K562 (cell line): ENCODE measurements around the gene LPAR5. TPM values are rescaled to one million over a fixed set of nuclear protein-coding genes. Genes with fewer than 3 reads are reported as not detected.

Source experiments
- ARID1B ChIP-seq: fragments of 450-650 bp; IDR thresholded peaks from 2 replicates; pipeline ENCODE4 v1.6.1; 2016; ENCODE audit warnings: antibody characterized with exemption, mild to moderate bottlenecking, inconsistent platforms
- BRD4 ChIP-seq: fragments of 200-600 bp; sonication (generic); IDR thresholded peaks from 2 replicates; pipeline ENCODE4 v1.6.1; 2017; ENCODE audit warnings: inconsistent platforms
- ETV5 ChIP-seq: sonication (generic); formaldehyde crosslinking; IDR thresholded peaks from 2 replicates; pipeline ENCODE4 v1.4.0; 2020; ENCODE audit warnings: low read depth, mild to moderate bottlenecking, missing genetic modification reagents
- FOXM1 ChIP-seq, 2 experiments: fragments of 450-650 bp in 1 of 2; sonication (generic) in 1 of 2; formaldehyde crosslinking in 1 of 2; IDR thresholded peaks; 2 replicates each; pipeline versions ENCODE4 v1.6.1 to v1.9.0; 2017 to 2022; ENCODE audit warnings: low read depth in 2 of 2, mild to moderate bottlenecking in 2 of 2, missing genetic modification reagents in 1 of 2, moderate library complexity in 1 of 2
- GABPB1 ChIP-seq: sonication (generic); formaldehyde crosslinking; IDR thresholded peaks from 2 replicates; pipeline ENCODE4 v1.8.0; 2022; ENCODE audit warnings: mild to moderate bottlenecking, missing genetic modification reagents
- GMEB1 ChIP-seq: fragments of 250-450 bp; sonication (Bioruptor Pico); IDR thresholded peaks from 2 replicates; pipeline ENCODE4 v1.4.0; 2020; ENCODE audit warnings: mild to moderate bottlenecking
- LEF1 ChIP-seq: fragments of 450-650 bp; IDR thresholded peaks from 2 replicates; pipeline ENCODE4 v1.6.1; 2016; ENCODE audit warnings: mild to moderate bottlenecking
- TBL1XR1 ChIP-seq, 2 experiments: IDR thresholded peaks; 2 replicates each; pipeline ENCODE4 v1.6.1; 2012; ENCODE audit warnings: improper control_type of control experiment in 2 of 2, low read length in 2 of 2, mild to moderate bottlenecking in 1 of 2
- ZMIZ1 ChIP-seq, 2 experiments: fragments of 150-350 bp in 1 of 2; IDR thresholded peaks; 2 replicates each; pipeline ENCODE4 v1.6.1; 2012 to 2016; ENCODE audit warnings: low read depth in 2 of 2, low read length in 2 of 2, mild to moderate bottlenecking in 1 of 2, moderate library complexity in 1 of 2
- ZNF592 ChIP-seq: fragments of 450-650 bp; IDR thresholded peaks from 2 replicates; pipeline ENCODE4 v1.6.1; 2017; ENCODE audit warnings: antibody characterized with exemption, mild to moderate bottlenecking
- ZNF699 ChIP-seq: fragments of 250-450 bp; sonication (Bioruptor Pico); IDR thresholded peaks from 2 replicates; pipeline ENCODE4 v1.8.0; 2021; ENCODE audit warnings: mild to moderate bottlenecking, moderate library complexity; ENCODE audit not compliant: insufficient replicate concordance
- polyA plus RNA-seq, 8 experiments: library from polyadenylated mRNA; depleted of rRNA in 4 of 8; stranded (reverse) in 5 of 8; unstranded in 3 of 8; fragments of >200 nt; fragmentation: Nextera tagmentation in 2 of 8; fragmentation: Illumina TruSeq in 1 of 8; extraction: Ambion mirVana in 2 of 8; extraction: Trizol in 1 of 8; gene quantifications; 2 replicates each; pipeline versions ENCODE4 v1.2.1 to v1.2.3, GENCODE V29; 2011 to 2014; ENCODE audit warnings: inconsistent platforms in 1 of 8, missing spikeins in 1 of 8
- total RNA-seq, 7 experiments: library from RNA; depleted of rRNA in 6 of 7; stranded (reverse); fragments of >200 nt in 6 of 7; fragmentation: Illumina TruSeq in 2 of 7; extraction: Trizol in 2 of 7; gene quantifications; 2 replicates each; pipeline versions ENCODE4 v1.2.1 to v1.2.3, GENCODE V29; 2011 to 2021; ENCODE audit warnings: low replicate concordance in 1 of 7

LPAR5 gene
- total and polyA plus RNA-seq, 9 of the 15 experiments (the other 6 are each of a cell fraction or from before 2014, with no cell fraction given), result 1.3 to 11.7 (median 3.6) TPM

- TF ChIP-seq ZNF592 (peak; percentile 72; the same call in 1 of the 2 replicates), BRD4 (no peak; the same call in 1 of the 2 replicates), GMEB1 (CRISPR knock-in tag) (no peak), ARID1B (peak; percentile 98), FOXM1 (IDR thresholded peaks at IDR 0.05; ENCODE audit: low read depth) (peak; percentile 86), FOXM1 (CRISPR knock-in tag; IDR thresholded peaks at IDR 0.05; ENCODE audit: low read depth) (no peak), ZMIZ1 (IDR thresholded peaks at IDR 0.05; ENCODE audit: low read depth in 2 of 2, low read length in 2 of 2) (peak in 1 of 2 experiments; percentile 84; a peak in 2 of 4 replicates), TBL1XR1 (IDR thresholded peaks at IDR 0.05; ENCODE audit: low read length in 2 of 2) (peak; percentile 22 to 54; a peak in 1 of 4 replicates), ETV5 (CRISPR knock-in tag) (peak; percentile 94), LEF1 (peak; percentile 85), GABPB1 (CRISPR knock-in tag) (peak; percentile 39; the same call in 1 of the 2 replicates), ZNF699 (CRISPR knock-in tag) (no peak)
Measured at GRCh38 chr12:6639151-6639801, 3.5 kb upstream of the LPAR5 start (continued).
